PC-9 (cell line): Measurements from ENCODE around the gene CNOT1. TPM values are rescaled to one million over a fixed set of nuclear protein-coding genes. Genes with fewer than 3 reads are reported as not detected.

ENCODE experiments used
- BruUV-seq: library from RNA; stranded (reverse); fragments of 400-500 nt; replicated peaks from 2 replicates; lab custom pipeline; 2021; lab: Mats Ljungman, UMichigan
- CTCF ChIA-PET: fragments of 300-600 bp; sonication (Branson Sonifier 250); formaldehyde crosslinking; loops from one replicate; lab custom pipeline; 2022; ENCODE audit warnings: antibody characterized with exemption; lab: Charles Lee
- POLR2A ChIA-PET: fragments of 300-600 bp; sonication (Branson Sonifier 250); formaldehyde crosslinking; loops from one replicate; lab custom pipeline; 2022; ENCODE audit warnings: antibody characterized with exemption; ENCODE audit not compliant: unreplicated experiment; lab: Charles Lee
- DNase-seq, 2 experiments: peaks; one replicate each; pipeline versions ENCODE4 v3.0.0 to v3.0.0-alpha.2; 2015 to 2022; ENCODE audit warnings: mixed read lengths in 1 of 2
- H2AFZ ChIP-seq: fragments of 200-600 bp; sonication (generic); 2 replicates; pipeline ENCODE4 v1.8.1; 2017; ENCODE audit warnings: antibody characterized with exemption
- H3F3A ChIP-seq: fragments of 200-600 bp; sonication (generic); 2 replicates; pipeline ENCODE4 v1.8.1; 2017; ENCODE audit warnings: antibody characterized with exemption, mild to moderate bottlenecking, low read depth; ENCODE audit not compliant: insufficient read depth
- H3K27ac ChIP-seq: fragments of 200-600 bp; sonication (generic); 2 replicates; pipeline ENCODE4 v1.6.1; 2016; ENCODE audit warnings: mixed run types
- H3K27me3 ChIP-seq: fragments of 200-600 bp; sonication (generic); 2 replicates; pipeline ENCODE4 v1.6.1; 2016; ENCODE audit warnings: low read depth, mixed run types; ENCODE audit not compliant: insufficient read depth
- H3K36me3 ChIP-seq: fragments of 200-600 bp; sonication (generic); 2 replicates; pipeline ENCODE4 v1.6.1; 2016; ENCODE audit warnings: low read depth, mixed run types
- H3K4me1 ChIP-seq: fragments of 200-600 bp; sonication (generic); replicated peaks from 2 replicates; pipeline ENCODE4 v1.6.1; 2016; ENCODE audit warnings: mixed run types; ENCODE audit not compliant: insufficient read depth
- H3K4me2 ChIP-seq: fragments of 200-600 bp; sonication (generic); 2 replicates; pipeline ENCODE4 v1.6.1; 2017; ENCODE audit warnings: mixed run types
- H3K4me3 ChIP-seq: fragments of 200-600 bp; sonication (generic); 2 replicates; pipeline ENCODE4 v1.6.1; 2016; ENCODE audit warnings: mixed run types
- H3K79me2 ChIP-seq: fragments of 200-600 bp; sonication (generic); 2 replicates; pipeline ENCODE4 v1.6.1; 2017; ENCODE audit warnings: low read depth, mixed run types
- H3K9me2 ChIP-seq: fragments of 200-600 bp; sonication (generic); 2 replicates; pipeline ENCODE4 v1.8.1; 2017; ENCODE audit warnings: mild to moderate bottlenecking; ENCODE audit not compliant: insufficient read depth
- H3K9me3 ChIP-seq: fragments of 200-600 bp; sonication (generic); 2 replicates; pipeline ENCODE4 v1.8.1; 2016; ENCODE audit warnings: low read depth; ENCODE audit not compliant: insufficient read depth
- H4K20me1 ChIP-seq: fragments of 200-600 bp; sonication (generic); 2 replicates; pipeline ENCODE4 v1.8.1; 2017; ENCODE audit not compliant: insufficient read depth
- EZH2 ChIP-seq: fragments of 200-600 bp; sonication (generic); IDR thresholded peaks from 2 replicates; pipeline ENCODE4 v1.8.0; 2017; ENCODE audit warnings: antibody characterized with exemption, low read depth
- intact Hi-C: fragments of 100-400 bp; cut with micrococcal nuclease; formaldehyde crosslinking; loops from one replicate; pipeline ENCODE4 v1.10.0; 2022; ENCODE audit not compliant: unreplicated experiment
- total RNA-seq: library from RNA; stranded (reverse); gene quantifications from 2 replicates; pipeline ENCODE4 v1.2.3, GENCODE V29; 2021
- TF ChIP-seq, protein P1 (sequence below): fragments of 200-600 bp; sonication (generic); conservative IDR thresholded peaks from 2 replicates; pipeline ENCODE4 v1.6.1; 2017; ENCODE audit warnings: mixed run types, antibody characterized with exemption, mild to moderate bottlenecking, moderate library complexity

Gene CNOT1
- total RNA-seq, 1 experiment from 2014 or later: 233 TPM

GRCh38 chr16:58472827-58473226 lies 156.8 kb downstream of the CNOT1 start:
- Histone ChIP-seq H3K27ac (no peak overlapping the region), H3K4me1 (peaks cover 6% of the 10 kb centered on the region; the same call in 1 of the 2 replicates), H3F3A (no peaks in the 10 kb centered on the region), H3K9me3 (no peaks in the 10 kb centered on the region), H3K9me2 (no peaks in the 10 kb centered on the region), H3K27me3 (no peaks in the 10 kb centered on the region), H2AFZ (no peak overlapping the region), H3K4me3 (no peak overlapping the region), H3K36me3 (no peaks in the 10 kb centered on the region), H4K20me1 (no peaks in the 10 kb centered on the region), H3K4me2 (no peak overlapping the region), H3K79me2 (no peaks in the 10 kb centered on the region)
- ChIA-PET POLR2A (no interaction called here), CTCF (no interaction called here)
- intact Hi-C loops: no loop called here
- no peak for TF ChIP-seq EZH2
- TF ChIP-seq, protein P1, sequence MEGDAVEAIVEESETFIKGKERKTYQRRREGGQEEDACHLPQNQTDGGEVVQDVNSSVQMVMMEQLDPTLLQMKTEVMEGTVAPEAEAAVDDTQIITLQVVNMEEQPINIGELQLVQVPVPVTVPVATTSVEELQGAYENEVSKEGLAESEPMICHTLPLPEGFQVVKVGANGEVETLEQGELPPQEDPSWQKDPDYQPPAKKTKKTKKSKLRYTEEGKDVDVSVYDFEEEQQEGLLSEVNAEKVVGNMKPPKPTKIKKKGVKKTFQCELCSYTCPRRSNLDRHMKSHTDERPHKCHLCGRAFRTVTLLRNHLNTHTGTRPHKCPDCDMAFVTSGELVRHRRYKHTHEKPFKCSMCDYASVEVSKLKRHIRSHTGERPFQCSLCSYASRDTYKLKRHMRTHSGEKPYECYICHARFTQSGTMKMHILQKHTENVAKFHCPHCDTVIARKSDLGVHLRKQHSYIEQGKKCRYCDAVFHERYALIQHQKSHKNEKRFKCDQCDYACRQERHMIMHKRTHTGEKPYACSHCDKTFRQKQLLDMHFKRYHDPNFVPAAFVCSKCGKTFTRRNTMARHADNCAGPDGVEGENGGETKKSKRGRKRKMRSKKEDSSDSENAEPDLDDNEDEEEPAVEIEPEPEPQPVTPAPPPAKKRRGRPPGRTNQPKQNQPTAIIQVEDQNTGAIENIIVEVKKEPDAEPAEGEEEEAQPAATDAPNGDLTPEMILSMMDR: no peak
- no TSS peak for BruUV-seq
- DNase-seq: no peak

DNA sequence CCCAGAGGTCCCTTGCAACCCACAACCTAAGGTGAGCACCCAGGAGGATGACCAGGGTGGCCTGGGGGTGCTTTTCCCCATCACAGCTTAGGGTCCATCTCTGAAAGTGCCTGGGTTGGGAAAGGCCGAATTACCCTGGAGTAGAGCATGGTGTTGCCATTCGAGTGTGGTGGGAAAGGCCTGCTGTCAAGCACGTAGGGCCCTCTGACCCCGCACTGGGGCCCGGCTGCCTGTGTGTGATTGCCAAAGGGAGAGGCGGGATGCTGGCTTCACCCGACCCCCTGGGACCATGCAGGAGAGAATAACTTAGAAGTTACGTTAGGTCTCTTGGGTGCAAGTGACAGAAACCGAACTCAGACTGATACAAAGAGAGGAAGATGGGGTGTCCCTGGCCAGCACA lies 157.4 kb downstream of the CNOT1 start:
- DNase-seq: no peak
- Histone ChIP-seq H3K9me2 (no peaks in the 10 kb centered on the region), H3K27me3 (no peaks in the 10 kb centered on the region), H3K9me3 (no peaks in the 10 kb centered on the region), H4K20me1 (no peaks in the 10 kb centered on the region), H2AFZ (no peak overlapping the region), H3K27ac (no peak overlapping the region), H3F3A (no peaks in the 10 kb centered on the region), H3K4me3 (no peak overlapping the region), H3K36me3 (no peaks in the 10 kb centered on the region), H3K4me1 (peaks cover under 1% of the 10 kb centered on the region; the same call in 1 of the 2 replicates), H3K79me2 (no peaks in the 10 kb centered on the region), H3K4me2 (no peak overlapping the region)
- TF ChIP-seq EZH2: no peak
- TF ChIP-seq, protein P1: no peak
- intact Hi-C loops: no loop called here
- CTCF ChIA-PET: interaction anchor here (0.6 kb wide), 1 partner anchor 370 kb away, joined by 8 read pairs; no protein-coding TSS in a partner anchor
- no TSS peak for BruUV-seq
- POLR2A ChIA-PET: no interaction called here

DNA sequence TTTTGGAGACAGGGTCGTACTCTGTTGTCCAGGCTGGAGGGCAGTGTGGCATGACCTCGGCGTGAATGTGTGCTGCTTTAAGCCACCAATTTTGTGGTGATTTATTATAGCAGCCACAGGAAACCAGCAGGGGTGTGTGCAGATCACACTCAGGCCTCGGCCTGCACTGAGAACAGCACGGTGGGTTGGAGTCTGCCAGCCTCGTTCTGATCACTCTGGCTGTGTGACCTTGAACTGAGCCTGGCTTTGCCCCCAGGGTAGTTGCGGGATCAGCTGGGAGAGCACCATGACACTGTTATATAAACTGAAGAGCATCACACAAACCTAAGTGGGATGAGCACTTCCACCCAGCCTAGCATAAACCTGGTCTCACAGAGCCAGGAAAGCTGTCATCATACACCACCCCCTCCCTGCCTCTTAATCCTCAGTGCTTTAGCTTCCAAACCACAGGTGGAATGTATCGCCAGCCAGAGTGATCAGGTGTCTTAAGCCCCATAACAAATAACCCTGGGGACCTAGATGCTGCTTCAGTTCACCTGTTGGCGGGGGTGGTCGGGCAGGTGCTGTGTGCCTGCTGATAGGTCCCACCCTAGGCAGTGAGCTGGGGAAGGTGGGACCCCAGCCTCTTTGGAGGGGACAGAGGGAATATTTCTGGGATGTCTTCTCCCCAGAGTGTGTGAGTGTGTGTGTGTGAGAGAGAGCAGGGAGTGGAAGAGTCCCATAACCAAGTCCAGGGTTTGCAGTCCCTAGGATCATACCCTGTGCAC lies 158.2 kb downstream of the CNOT1 start:
- no peak overlapping the region for H3K4me3 ChIP-seq
- H2AFZ ChIP-seq: no peak overlapping the region
- H3K27ac ChIP-seq: no peak overlapping the region
- H3K9me2 ChIP-seq: no peaks in the 10 kb centered on the region
- no peaks in the 10 kb centered on the region for H4K20me1 ChIP-seq
- ChIA-PET CTCF (no interaction called here), POLR2A (no interaction called here)
- BruUV-seq: no TSS peak
- intact Hi-C loops: no loop called here
- no peaks in the 10 kb centered on the region for H3K4me1 ChIP-seq
- H3K4me2 ChIP-seq: no peak overlapping the region
- H3K9me3 ChIP-seq: no peaks in the 10 kb centered on the region
- H3K79me2 ChIP-seq: no peaks in the 10 kb centered on the region
- no peaks in the 10 kb centered on the region for H3F3A ChIP-seq
- H3K36me3 ChIP-seq: no peaks in the 10 kb centered on the region
- no peak for DNase-seq
- no peaks in the 10 kb centered on the region for H3K27me3 ChIP-seq
- no peak for TF ChIP-seq EZH2
- TF ChIP-seq, protein P1: no peak

Other genes with a start within 250 kb of the CNOT1 start
- gene GINS3, start 237.4 kb downstream of the CNOT1 start, total RNA-seq: 11.3 and 12.4 TPM in 2 replicates
- 4.8 and 6.0 TPM in 2 replicates for gene NDRG4, start 129.7 kb downstream of the CNOT1 start, total RNA-seq
- gene SETD6, start 114.3 kb downstream of the CNOT1 start, total RNA-seq: 19.2 and 21.4 TPM in 2 replicates
- 17.2 and 18.6 TPM in 2 replicates for gene SLC38A7, start 54.9 kb upstream of the CNOT1 start, total RNA-seq
- 105 and 125 TPM in 2 replicates for gene GOT2, start 104.5 kb upstream of the CNOT1 start, total RNA-seq